HK-2 (cell line): Measurements from ENCODE around the gene SARS1.

Experiments
- DNase-seq: peaks from one replicate; pipeline ENCODE4 v3.0.0-alpha.2; 2018; ENCODE audit not compliant: unreplicated experiment

SARS1 gene

GRCh38 chr1:109250454-109251276 is 36.9 kb downstream of the SARS1 start:
- DNase-seq: no peak

DNA sequence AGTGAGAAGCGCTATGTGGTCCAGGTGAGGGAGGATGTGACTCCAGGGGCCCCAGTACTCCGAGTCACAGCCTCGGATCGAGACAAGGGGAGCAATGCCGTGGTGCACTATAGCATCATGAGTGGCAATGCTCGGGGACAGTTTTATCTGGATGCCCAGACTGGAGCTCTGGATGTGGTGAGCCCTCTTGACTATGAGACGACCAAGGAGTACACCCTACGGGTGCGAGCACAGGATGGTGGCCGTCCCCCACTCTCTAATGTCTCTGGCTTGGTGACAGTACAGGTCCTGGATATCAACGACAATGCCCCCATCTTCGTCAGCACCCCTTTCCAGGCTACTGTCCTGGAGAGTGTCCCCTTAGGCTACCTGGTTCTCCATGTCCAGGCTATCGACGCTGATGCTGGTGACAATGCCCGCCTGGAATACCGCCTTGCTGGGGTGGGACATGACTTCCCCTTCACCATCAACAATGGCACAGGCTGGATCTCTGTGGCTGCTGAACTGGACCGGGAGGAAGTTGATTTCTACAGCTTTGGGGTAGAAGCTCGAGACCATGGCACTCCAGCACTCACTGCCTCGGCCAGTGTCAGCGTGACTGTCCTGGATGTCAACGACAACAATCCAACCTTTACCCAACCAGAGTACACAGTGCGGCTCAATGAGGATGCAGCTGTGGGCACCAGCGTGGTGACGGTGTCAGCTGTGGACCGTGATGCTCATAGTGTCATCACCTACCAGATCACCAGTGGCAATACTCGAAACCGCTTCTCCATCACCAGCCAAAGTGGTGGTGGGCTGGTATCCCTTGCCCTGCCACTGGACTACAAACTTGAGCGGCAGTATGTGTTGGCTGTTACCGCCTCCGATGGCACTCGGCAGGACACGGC is 37.8 kb downstream of the SARS1 start:
- no peak for DNase-seq

- no peak for DNase-seq
Observed at GRCh38 chr1:109252167-109252892, 38.6 kb downstream of the SARS1 start.

- peak; percentile 86 for DNase-seq
Observed at GRCh38 chr1:109252893-109253802, 39.4 kb downstream of the SARS1 start.

GRCh38 chr1:109253803-109254620 is 40.3 kb downstream of the SARS1 start:
- DNase-seq: peak; percentile 77

- peak; percentile 68 for DNase-seq
Observed at GRCh38 chr1:109254621-109255096, 40.9 kb downstream of the SARS1 start.

DNA sequence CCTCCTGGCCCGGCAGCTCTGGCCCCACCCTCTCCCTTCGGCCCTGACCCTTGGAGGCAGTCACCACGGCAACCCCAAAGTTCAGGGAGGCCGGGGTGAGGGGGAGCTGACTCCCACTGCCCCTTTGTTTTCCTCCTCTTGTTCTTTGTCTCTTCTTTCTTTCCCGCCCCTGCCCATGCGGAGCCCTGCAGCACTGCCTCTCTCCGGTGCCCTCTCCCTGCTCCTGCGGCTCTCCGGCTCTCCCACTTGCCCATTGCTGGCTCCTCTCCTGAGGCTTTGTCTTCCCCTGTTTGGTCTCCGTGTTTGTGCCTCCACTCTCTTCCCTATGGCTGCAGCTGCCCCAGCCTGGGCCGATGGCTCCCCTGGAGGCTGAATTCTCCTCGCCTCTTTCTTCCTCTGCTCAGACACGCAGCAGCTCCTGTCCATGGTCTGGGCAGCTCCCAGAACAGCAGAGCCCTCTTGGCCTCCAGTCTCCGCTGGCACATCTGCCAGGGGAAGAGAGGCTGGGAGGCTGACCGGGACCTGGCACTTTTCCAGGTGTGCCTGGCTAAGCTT is 41.5 kb downstream of the SARS1 start:
- no peak for DNase-seq

DNA sequence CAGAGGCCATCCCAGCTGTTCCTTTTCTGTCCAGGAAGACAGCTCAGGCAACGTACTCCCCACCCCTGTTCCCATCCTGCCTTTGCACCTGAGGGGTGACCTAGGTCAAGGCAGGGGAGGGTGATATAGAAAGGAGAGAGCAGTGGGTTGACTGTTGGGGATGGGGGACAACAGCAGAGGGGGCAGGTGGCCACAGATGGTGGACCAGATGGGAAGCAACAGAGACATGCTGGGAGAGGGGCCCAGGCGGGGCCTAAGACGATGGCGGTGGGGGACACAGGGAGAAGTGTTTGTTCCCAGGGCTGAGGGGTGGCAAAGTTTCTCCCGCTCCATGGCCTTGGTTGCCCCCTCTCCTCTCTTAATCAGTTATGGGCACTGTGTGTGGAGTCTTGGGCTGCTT is 42.0 kb downstream of the SARS1 start:
- no peak for DNase-seq

DNA sequence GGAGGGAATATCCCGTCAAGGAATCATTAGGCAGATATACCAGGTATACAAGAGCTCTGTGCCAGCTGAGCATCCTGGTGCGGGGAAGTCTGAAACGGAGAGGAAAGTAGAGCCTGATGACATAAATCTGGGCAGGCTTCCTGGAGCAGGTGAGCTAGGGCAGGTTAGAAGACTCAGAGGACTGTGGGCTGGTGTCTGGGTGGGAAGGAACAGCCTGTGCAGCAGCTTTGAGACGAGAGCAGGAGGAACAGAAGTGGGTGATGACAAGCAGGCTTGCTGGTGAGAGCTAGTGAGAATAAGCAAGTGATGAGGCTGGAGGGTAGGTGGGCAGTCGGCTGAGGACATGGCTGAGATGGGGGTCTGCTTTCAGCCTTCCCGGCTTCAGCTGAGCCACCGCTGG is 42.4 kb downstream of the SARS1 start:
- DNase-seq: no peak

GRCh38 chr1:109256971-109257681 is 43.4 kb downstream of the SARS1 start:
- peak; percentile 43 for DNase-seq

- no peak for DNase-seq
Observed at GRCh38 chr1:109257682-109258421, 44.1 kb downstream of the SARS1 start.

- DNase-seq: no peak
Observed at GRCh38 chr1:109258481-109259466, 45.1 kb downstream of the SARS1 start.

DNA sequence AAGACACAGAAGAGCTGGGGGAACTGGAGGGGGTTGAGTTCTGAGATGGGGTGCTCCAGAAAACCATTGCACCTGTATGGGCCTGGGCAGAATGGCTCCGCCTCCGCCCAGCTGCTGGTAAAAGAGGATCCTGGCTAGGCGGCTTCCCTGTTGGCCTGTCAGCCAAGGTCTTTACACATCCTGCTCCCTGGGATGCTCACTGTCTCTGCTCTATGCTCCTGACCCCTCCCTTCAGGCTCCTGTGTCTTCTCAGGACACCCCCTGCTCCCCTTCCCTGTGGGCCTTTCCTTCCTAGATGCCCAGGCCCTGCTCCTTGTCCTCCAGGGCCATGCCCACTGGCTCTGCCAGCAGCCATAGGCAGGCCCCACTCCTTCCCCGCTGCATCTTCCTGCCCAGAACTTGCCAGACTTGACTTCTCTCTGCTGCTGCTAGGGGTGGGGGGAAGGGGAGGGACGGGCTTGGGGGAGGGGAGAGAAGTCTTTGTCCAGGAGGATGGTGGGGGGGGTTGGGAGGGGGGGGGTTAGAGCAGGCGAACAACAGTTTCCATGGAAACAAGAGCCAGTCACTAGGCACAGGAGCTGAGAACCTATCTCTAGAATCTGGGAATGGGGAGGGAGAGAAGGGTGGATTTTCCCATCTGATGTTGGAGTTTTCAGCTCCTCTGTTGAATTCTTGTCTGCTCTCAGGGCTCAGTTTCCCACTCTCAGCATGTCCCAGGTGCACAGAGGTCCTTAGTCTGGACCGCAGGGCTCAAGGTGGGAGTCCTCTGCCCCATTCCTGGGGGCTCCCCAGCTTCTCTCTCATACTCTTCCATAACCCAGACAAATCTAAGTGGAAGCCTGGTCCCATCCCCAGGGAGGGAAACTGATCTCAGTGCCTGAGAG is 46.2 kb downstream of the SARS1 start:
- DNase-seq: no peak

- DNase-seq: no peak
Observed at GRCh38 chr1:109261006-109261405, 47.3 kb downstream of the SARS1 start.

- DNase-seq: no peak
Observed at GRCh38 chr1:109261578-109261977, 47.9 kb downstream of the SARS1 start.
